ENCODE results near the gene TNIK. TPM values are rescaled to one million over a fixed set of nuclear protein-coding genes. Genes with fewer than 3 reads are reported as not detected.

The TNIK gene
- total RNA-seq, 2 donors from 2014 or later: 5.6 to 47.1 TPM

DNA sequence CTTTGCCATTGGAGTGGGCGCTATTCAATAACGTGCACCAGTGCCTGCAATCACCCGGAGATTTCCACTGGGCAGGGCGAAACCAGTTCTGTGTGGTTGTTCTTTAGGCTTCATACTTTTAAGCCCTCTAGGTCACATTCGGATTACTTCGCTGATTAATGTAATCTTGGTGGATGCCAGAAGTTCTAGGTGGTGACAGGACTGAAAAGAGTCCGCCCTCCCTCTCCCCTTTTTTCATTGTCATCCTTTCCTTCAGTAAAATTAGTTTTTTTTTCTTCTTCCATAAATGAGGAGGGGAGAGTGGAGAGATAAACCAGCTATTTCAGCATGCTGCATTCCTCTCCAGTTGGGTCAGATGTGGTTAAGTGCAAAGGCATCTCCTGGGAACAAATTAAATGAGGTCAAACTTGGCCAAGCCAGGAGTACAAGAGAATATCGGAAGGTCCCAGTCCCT, 431.4 kb downstream of the TNIK start:
- no peak for DNase-seq (ENCODE audit: low spot score)
- intact Hi-C loops (cut with DNase I): no loop called here
- no peaks in the 10 kb centered on the region for H3K9me3 ChIP-seq
- no peaks in the 10 kb centered on the region for H3K36me3 ChIP-seq
- H3K4me3 ChIP-seq: no peak overlapping the region
- no peak for TF ChIP-seq POLR2AphosphoS5 (IDR thresholded peaks at IDR 0.05)
- no peak for TF ChIP-seq POLR2A (IDR thresholded peaks at IDR 0.05)
- TF ChIP-seq, protein P1, sequence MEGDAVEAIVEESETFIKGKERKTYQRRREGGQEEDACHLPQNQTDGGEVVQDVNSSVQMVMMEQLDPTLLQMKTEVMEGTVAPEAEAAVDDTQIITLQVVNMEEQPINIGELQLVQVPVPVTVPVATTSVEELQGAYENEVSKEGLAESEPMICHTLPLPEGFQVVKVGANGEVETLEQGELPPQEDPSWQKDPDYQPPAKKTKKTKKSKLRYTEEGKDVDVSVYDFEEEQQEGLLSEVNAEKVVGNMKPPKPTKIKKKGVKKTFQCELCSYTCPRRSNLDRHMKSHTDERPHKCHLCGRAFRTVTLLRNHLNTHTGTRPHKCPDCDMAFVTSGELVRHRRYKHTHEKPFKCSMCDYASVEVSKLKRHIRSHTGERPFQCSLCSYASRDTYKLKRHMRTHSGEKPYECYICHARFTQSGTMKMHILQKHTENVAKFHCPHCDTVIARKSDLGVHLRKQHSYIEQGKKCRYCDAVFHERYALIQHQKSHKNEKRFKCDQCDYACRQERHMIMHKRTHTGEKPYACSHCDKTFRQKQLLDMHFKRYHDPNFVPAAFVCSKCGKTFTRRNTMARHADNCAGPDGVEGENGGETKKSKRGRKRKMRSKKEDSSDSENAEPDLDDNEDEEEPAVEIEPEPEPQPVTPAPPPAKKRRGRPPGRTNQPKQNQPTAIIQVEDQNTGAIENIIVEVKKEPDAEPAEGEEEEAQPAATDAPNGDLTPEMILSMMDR (IDR thresholded peaks at IDR 0.05): no peak
- H3K27me3 ChIP-seq (replicated peaks; ENCODE audit: insufficient read depth): peaks cover 2% of the 10 kb centered on the region
- WGBS: 53% methylated on average over 8 of the region's 8 CpGs
- H3K27ac ChIP-seq: no peak overlapping the region
- no peaks in the 10 kb centered on the region for H3K4me1 ChIP-seq (replicated peaks)

DNA sequence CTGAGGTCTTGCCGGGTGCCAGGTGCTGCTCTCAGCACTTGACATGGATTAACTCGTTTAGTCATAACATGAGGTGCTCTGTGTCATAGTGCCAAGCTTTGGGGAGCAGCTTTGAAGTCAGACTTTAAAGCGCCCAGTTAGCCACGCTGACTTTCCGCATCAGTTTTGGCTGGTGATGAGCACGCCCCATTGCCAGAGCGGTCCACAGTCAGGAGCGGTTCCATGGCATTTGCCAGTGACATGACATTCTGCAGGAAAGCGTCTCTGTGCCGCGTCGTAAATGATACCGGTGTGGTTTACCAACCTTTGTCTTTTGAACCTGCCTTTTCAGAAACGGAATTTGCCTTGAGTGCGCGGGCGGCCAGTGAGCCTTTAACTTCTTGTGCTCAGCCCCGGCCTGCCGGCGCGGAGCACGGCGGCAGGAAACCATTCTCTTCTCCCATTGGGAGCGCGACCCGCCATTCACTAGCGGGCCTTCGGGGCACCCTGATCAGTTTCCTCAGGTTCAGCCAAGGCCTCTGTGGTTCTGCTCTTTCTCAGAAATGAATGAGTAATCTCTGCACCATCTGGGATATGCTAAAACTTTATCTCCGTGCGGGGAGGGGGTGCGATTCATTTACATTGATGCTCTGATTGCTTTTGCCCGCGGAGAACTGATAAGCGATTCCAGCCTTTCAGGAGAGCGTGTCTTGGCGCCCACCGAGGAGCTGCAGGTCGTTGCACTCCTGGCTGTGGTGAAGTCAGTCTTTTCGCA, 432.0 kb downstream of the TNIK start:
- WGBS: 12% methylated on average over 39 of the region's 39 CpGs
- TF ChIP-seq POLR2AphosphoS5 (IDR thresholded peaks at IDR 0.05): no peak
- no peak for TF ChIP-seq POLR2A (IDR thresholded peaks at IDR 0.05)
- TF ChIP-seq, protein P1 (IDR thresholded peaks at IDR 0.05): no peak
- DNase-seq (ENCODE audit: low spot score): no peak
- Histone ChIP-seq H3K4me3 (peak overlapping the region in 1 of 2 donors; percentile 0), H3K4me1 (replicated peaks) (no peaks in the 10 kb centered on the region), H3K9me3 (no peaks in the 10 kb centered on the region), H3K36me3 (no peaks in the 10 kb centered on the region), H3K27me3 (replicated peaks; ENCODE audit: insufficient read depth) (peaks cover 2% of the 10 kb centered on the region), H3K27ac (no peak overlapping the region)
- intact Hi-C loops (cut with DNase I): no loop called here

DNA sequence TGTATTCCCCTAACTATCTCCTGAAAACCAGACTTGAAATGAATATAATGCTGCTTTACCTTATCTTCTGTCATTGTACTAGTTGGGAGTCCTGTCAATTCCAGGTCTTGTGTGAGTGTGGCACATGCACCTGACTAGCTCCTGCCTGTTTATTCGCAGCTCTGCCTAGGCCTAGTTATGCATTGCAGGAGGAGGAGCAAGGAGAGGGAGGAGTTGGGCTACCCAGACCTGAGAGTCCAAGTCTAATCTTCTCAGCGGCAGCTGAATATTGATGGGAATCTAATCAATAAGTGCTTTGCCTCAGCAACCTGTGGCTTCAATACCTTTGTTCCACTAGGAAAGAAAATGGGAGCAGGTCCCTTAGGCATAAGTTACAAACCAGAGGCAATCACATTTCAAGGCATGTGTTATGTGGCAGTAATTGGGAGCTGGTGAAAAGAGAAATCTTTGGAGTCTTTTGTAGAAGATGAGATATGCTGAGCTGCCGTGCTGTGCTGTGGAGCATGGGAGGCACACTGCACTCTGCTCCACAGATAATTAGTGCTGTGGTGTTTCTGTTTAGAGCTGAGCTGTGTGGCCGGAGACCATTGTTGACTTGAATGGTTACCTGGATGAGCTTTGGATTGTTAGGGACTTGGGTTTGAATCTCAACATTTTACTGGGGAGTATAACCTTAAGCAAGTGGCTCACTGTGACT, 433.5 kb downstream of the TNIK start, which contains the start of gene SLC2A2:
Gene SLC2A2, minus strand, starts transcription at position 124 of the 697 bp plus-strand sequence. Its CDS starts 50 bp downstream, at position 74.
- WGBS: 99% methylated on average over 4 of the region's 4 CpGs
- DNase-seq (ENCODE audit: low spot score): no peak

DNA sequence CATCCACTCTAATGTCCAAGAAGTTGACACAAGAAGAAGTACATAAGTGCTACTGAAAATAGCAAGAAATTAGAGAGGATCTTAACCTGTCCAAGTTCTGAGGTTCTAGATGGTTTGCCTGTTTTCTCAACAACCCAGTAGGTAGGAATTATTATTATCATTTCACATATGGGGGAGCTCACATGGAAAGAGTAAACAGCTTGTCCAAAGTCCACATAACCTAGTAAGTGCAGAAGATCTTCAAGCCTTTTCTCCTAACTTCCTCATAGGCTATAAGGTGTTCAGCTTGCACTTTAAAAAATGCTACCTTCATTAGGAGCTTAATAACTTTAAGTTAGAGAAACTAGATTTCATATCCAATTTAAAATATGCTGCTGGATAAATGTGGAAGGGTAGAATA, 436.6 kb downstream of the TNIK start:
- no peak overlapping the region for H3K27ac ChIP-seq
- H3K4me1 ChIP-seq (replicated peaks): no peaks in the 10 kb centered on the region
- peaks cover 2% of the 10 kb centered on the region for H3K27me3 ChIP-seq (replicated peaks; ENCODE audit: insufficient read depth)
- intact Hi-C loops (cut with DNase I): no loop called here
- TF ChIP-seq POLR2A (IDR thresholded peaks at IDR 0.05) (no peak), POLR2AphosphoS5 (IDR thresholded peaks at IDR 0.05) (no peak)
- TF ChIP-seq, protein P1 (IDR thresholded peaks at IDR 0.05): no peak
- H3K4me3 ChIP-seq: no peak overlapping the region
- H3K9me3 ChIP-seq: no peaks in the 10 kb centered on the region
- no peak for DNase-seq (ENCODE audit: low spot score)
- no peaks in the 10 kb centered on the region for H3K36me3 ChIP-seq

More for the DNA sequence above, 433.5 kb downstream of the TNIK start, which contains the start of gene SLC2A2:
- Histone ChIP-seq H3K27ac (no peak within 1 kb of the TSS), H3K36me3 (no peaks in the 10 kb centered on the region), H3K4me1 (replicated peaks) (no peaks in the 10 kb centered on the region), H3K4me3 (no peak within 1 kb of the TSS), H3K9me3 (no peaks in the 10 kb centered on the region), H3K27me3 (replicated peaks; ENCODE audit: insufficient read depth) (peaks cover 2% of the 10 kb centered on the region)
- intact Hi-C loops (cut with DNase I): no loop called here
- TF ChIP-seq, protein P1 (IDR thresholded peaks at IDR 0.05): no peak
- TF ChIP-seq POLR2A (IDR thresholded peaks at IDR 0.05): no peak
- TF ChIP-seq POLR2AphosphoS5 (IDR thresholded peaks at IDR 0.05): no peak

Data from prostate gland (tissue), 2 donors.